ENCODE data around the gene GALNT14.

The GALNT14 gene

GRCh38 chr2:30880516-30880915, 257.7 kb downstream of the GALNT14 start:
- H3K27ac ChIP-seq: no peak overlapping the region
- no peak for TF ChIP-seq CTCF (conservative IDR thresholded peaks at IDR 0.05)

GRCh38 chr2:30877833-30878232, 260.4 kb downstream of the GALNT14 start:
- TF ChIP-seq CTCF (conservative IDR thresholded peaks at IDR 0.05): no peak
- H3K27ac ChIP-seq: no peak overlapping the region

GRCh38 chr2:30872797-30873196, 265.4 kb downstream of the GALNT14 start:
- no peak overlapping the region for H3K27ac ChIP-seq
- TF ChIP-seq CTCF (conservative IDR thresholded peaks at IDR 0.05): no peak

GRCh38 chr2:30871980-30872789, 266.1 kb downstream of the GALNT14 start:
- no peak for TF ChIP-seq CTCF (conservative IDR thresholded peaks at IDR 0.05)
- H3K27ac ChIP-seq: no peak overlapping the region

- H3K27ac ChIP-seq: no peak overlapping the region
- TF ChIP-seq CTCF (conservative IDR thresholded peaks at IDR 0.05): no peak
Measured at GRCh38 chr2:30871440-30871839, 266.8 kb downstream of the GALNT14 start.

GRCh38 chr2:30869988-30870387, 268.3 kb downstream of the GALNT14 start:
- H3K27ac ChIP-seq: no peak overlapping the region
- TF ChIP-seq CTCF (conservative IDR thresholded peaks at IDR 0.05): no peak

GRCh38 chr2:30867385-30867784, 270.9 kb downstream of the GALNT14 start:
- no peak for TF ChIP-seq CTCF (conservative IDR thresholded peaks at IDR 0.05)
- H3K27ac ChIP-seq: no peak overlapping the region

Measured in VCaP (cell line).